Trophoblast cell (in vitro differentiated cells and primary cell): Measurements from ENCODE around the gene NBPF11.
"Not testable (repeated sequence)": the region's sequence is repeated elsewhere in the genome, so short reads cannot be mapped to it uniquely, and the experiment has no call there.

Source experiments
- DNase-seq, 2 donors: peaks; one replicate each; pipeline ENCODE4 v3.0.0-alpha.2; 2016
- H2AFZ ChIP-seq: 2 replicates; pipeline ENCODE4 v1.6.1; 2013; ENCODE audit warnings: low read length, moderate library complexity, mild to moderate bottlenecking; ENCODE audit not compliant: insufficient read depth, poor library complexity
- H2AK5ac ChIP-seq: 2 replicates; pipeline ENCODE4 v1.6.1; 2013; ENCODE audit warnings: mild to moderate bottlenecking, low read length
- H2BK120ac ChIP-seq: 2 replicates; pipeline ENCODE4 v1.6.1; 2013; ENCODE audit warnings: low read length, mild to moderate bottlenecking, moderate library complexity; ENCODE audit not compliant: insufficient read depth, poor library complexity
- H2BK12ac ChIP-seq: 2 replicates; pipeline ENCODE4 v1.6.1; 2013; ENCODE audit warnings: mild to moderate bottlenecking, low read length, moderate library complexity
- H2BK5ac ChIP-seq: 2 replicates; pipeline ENCODE4 v1.6.1; 2013; ENCODE audit warnings: low read length, low read depth, moderate library complexity, mild to moderate bottlenecking; ENCODE audit not compliant: poor library complexity
- H3K14ac ChIP-seq: 2 replicates; pipeline ENCODE4 v1.6.1; 2013; ENCODE audit warnings: mild to moderate bottlenecking, low read length
- H3K18ac ChIP-seq: 2 replicates; pipeline ENCODE4 v1.6.1; 2013; ENCODE audit warnings: mild to moderate bottlenecking, low read length
- H3K23ac ChIP-seq: 2 replicates; pipeline ENCODE4 v1.6.1; 2013; ENCODE audit warnings: low read length
- H3K27ac ChIP-seq: 2 replicates; pipeline ENCODE4 v1.5.1; 2013; ENCODE audit warnings: low read depth, mild to moderate bottlenecking, inconsistent platforms, low read length, moderate library complexity
- H3K27me3 ChIP-seq: 2 replicates; pipeline ENCODE4 v1.6.1; 2013; ENCODE audit warnings: inconsistent platforms, mild to moderate bottlenecking, low read length, moderate library complexity; ENCODE audit not compliant: insufficient read depth
- H3K36me3 ChIP-seq, 2 experiments: 1 replicate in 1 of 2; 2 replicates in 1 of 2; pipeline ENCODE4 v1.6.1; 2013; ENCODE audit warnings: low read length in 2 of 2, mild to moderate bottlenecking in 2 of 2, moderate library complexity in 1 of 2; ENCODE audit not compliant: insufficient read depth in 2 of 2, control insufficient read depth in 1 of 2
- H3K4ac ChIP-seq: 2 replicates; pipeline ENCODE4 v1.6.1; 2013; ENCODE audit warnings: low read depth, mild to moderate bottlenecking, low read length, moderate library complexity
- H3K4me1 ChIP-seq, 2 experiments: 1 replicate in 1 of 2; 2 replicates in 1 of 2; pipeline ENCODE4 v1.6.1; 2013; ENCODE audit warnings: low read length in 2 of 2, mild to moderate bottlenecking in 2 of 2, moderate library complexity in 1 of 2; ENCODE audit not compliant: insufficient read depth in 2 of 2, control insufficient read depth in 1 of 2
- H3K4me2 ChIP-seq: 2 replicates; pipeline ENCODE4 v1.6.1; 2013; ENCODE audit warnings: inconsistent platforms, mild to moderate bottlenecking, low read length, moderate library complexity
- H3K4me3 ChIP-seq: 2 replicates; pipeline ENCODE4 v1.5.1; 2013; ENCODE audit warnings: mild to moderate bottlenecking, low read depth, low read length, inconsistent platforms
- H3K79me1 ChIP-seq: one replicate; pipeline ENCODE4 v1.6.1; 2013; ENCODE audit warnings: low read length
- H3K79me2 ChIP-seq: 2 replicates; pipeline ENCODE4 v1.6.1; 2013; ENCODE audit warnings: low read length, mild to moderate bottlenecking; ENCODE audit not compliant: control insufficient read depth, insufficient read depth, poor library complexity
- H3K9ac ChIP-seq: 2 replicates; pipeline ENCODE4 v1.6.1; 2013; ENCODE audit warnings: mild to moderate bottlenecking, low read length
- H3K9me3 ChIP-seq: 2 replicates; pipeline ENCODE4 v1.6.1; 2013; ENCODE audit warnings: low read depth, mild to moderate bottlenecking, control low read depth, inconsistent platforms, low read length; ENCODE audit not compliant: insufficient read depth
- H4K12ac ChIP-seq: 2 replicates; pipeline ENCODE4 v1.6.1; 2013; ENCODE audit warnings: low read depth, mild to moderate bottlenecking, low read length, moderate library complexity
- H4K8ac ChIP-seq: 2 replicates; pipeline ENCODE4 v1.6.1; 2013; ENCODE audit warnings: low read depth, mild to moderate bottlenecking, low read length, moderate library complexity
- H4K91ac ChIP-seq: one replicate; pipeline ENCODE4 v1.6.1; 2013; ENCODE audit warnings: low read depth, mild to moderate bottlenecking, low read length, moderate library complexity
- WGBS: extraction: QIAGEN DNeasy Blood & Tissue Kit; methylation state at CpG from one replicate; pipeline ENCODE4 v1.1.7; 2013; ENCODE audit warnings: missing lambda C conversion rate; ENCODE audit not compliant: insufficient read length, insufficient coverage; ENCODE audit errors: extremely low coverage; 5-methylcytosine and 5-hydroxymethylcytosine counted together

The NBPF11 gene

GRCh38 chr1:148095732-148096131, 56.3 kb downstream of the NBPF11 start:
- WGBS, result no CpG with 5 or more reads among the region's 2 CpGs

GRCh38 chr1:148086196-148086595, 65.9 kb downstream of the NBPF11 start:
- H3K4me1 ChIP-seq, H4K12ac ChIP-seq, H3K79me1 ChIP-seq, H3K36me3 ChIP-seq, H3K4ac ChIP-seq, H3K14ac ChIP-seq, H2BK120ac ChIP-seq, H2AFZ ChIP-seq, H2BK12ac ChIP-seq, H2BK5ac ChIP-seq, H3K27me3 ChIP-seq, H4K91ac ChIP-seq, H3K23ac ChIP-seq, H3K79me2 ChIP-seq, H4K8ac ChIP-seq, H3K4me3 ChIP-seq, H3K27ac ChIP-seq, H3K9me3 ChIP-seq, H3K9ac ChIP-seq, H3K4me2 ChIP-seq, H3K18ac ChIP-seq, DNase-seq, H2AK5ac ChIP-seq: not testable (repeated sequence)
- no CpG with 5 or more reads among the region's 1 CpG for WGBS

More at GRCh38 chr1:148095732-148096131, 56.3 kb downstream of the NBPF11 start:
- not testable (repeated sequence) for H3K79me2 ChIP-seq, H3K18ac ChIP-seq, H3K4ac ChIP-seq, H3K9me3 ChIP-seq, H3K27ac ChIP-seq, H4K8ac ChIP-seq, H2AK5ac ChIP-seq, DNase-seq, H3K4me2 ChIP-seq, H3K4me1 ChIP-seq, H4K91ac ChIP-seq, H3K23ac ChIP-seq, H3K9ac ChIP-seq, H2AFZ ChIP-seq, H2BK5ac ChIP-seq, H4K12ac ChIP-seq, H3K14ac ChIP-seq, H3K79me1 ChIP-seq, H3K4me3 ChIP-seq, H3K27me3 ChIP-seq, H3K36me3 ChIP-seq, H2BK120ac ChIP-seq, H2BK12ac ChIP-seq

DNA sequence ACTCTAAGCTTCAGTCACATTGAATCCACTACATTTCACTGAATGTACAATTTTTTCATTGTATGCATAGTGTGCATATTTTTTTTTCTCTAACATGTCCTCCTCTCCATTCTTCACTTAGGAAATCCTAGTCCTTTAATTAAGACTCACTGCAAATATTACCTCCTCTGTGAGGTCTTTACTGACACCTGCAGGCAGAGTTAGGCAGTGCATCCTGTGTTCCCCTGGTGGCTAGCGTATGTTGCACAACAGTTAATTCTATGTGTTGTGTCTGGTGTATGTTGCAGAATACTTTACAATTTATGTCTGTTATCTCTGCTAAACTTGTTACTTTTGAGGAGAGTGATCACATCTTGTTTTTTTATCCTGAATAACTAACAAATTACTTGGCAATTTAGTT, 70.9 kb downstream of the NBPF11 start:
- not testable (repeated sequence) for H3K9me3 ChIP-seq, H2BK5ac ChIP-seq, H3K9ac ChIP-seq, DNase-seq, H2AFZ ChIP-seq, H2AK5ac ChIP-seq, H3K4me1 ChIP-seq, H4K8ac ChIP-seq, H4K91ac ChIP-seq, H3K4ac ChIP-seq, H3K14ac ChIP-seq, H3K4me2 ChIP-seq, H3K36me3 ChIP-seq, H3K79me1 ChIP-seq, H4K12ac ChIP-seq, H3K4me3 ChIP-seq, H3K18ac ChIP-seq, H3K79me2 ChIP-seq, H3K23ac ChIP-seq, H2BK120ac ChIP-seq, H3K27ac ChIP-seq, H3K27me3 ChIP-seq, H2BK12ac ChIP-seq
- WGBS, result no CpG with 5 or more reads among the region's 1 CpG

DNA sequence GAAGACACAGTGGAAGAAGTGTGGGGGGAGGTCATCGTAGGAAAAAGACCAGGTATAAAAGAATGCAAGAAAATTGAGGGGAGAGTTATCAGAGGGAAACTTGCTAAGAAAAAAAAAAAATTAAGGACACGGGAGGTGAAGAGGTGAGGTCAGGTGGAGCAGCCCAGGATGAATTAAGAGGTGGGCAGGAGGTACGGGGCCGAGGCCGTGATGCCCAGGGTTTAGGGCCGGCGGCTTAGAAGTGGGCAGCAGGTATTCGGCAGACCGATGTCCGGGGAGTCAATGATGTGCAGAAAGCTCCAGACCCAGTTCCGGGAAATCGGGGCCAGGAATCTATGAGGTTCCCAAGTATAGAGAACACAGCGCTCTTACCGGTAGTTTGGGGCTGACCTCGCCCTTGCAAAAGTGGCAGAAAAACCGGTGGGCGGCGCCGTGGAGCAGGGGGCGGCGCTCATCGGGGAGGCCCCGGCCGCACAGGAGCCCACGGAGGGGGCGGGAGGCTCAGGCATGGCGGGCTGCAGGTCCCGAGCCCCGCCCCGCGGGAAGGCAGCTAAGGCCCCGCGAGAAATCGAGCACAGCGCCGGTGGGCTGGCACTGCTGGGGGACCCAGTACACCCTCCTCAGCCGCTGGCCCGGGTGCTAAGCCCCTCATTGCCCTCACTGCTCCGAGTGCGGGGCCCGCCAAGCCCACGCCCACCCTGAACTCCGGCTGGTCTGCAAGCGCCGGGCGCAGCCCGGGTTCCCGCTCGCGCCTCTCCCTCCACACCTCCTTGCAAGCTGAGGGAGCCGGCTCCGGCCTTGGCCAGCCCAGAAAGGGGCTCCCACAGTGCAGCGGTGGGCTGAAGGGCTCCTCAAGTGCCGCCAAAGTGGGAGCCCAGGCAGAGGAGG, 73.2 kb downstream of the NBPF11 start:
- not testable (repeated sequence) for H4K91ac ChIP-seq, H3K27me3 ChIP-seq, H2AFZ ChIP-seq, H3K14ac ChIP-seq, H3K23ac ChIP-seq, H3K27ac ChIP-seq, H3K9ac ChIP-seq, H2BK5ac ChIP-seq, H3K18ac ChIP-seq, H3K79me1 ChIP-seq, H4K8ac ChIP-seq, H3K36me3 ChIP-seq, DNase-seq, H3K4me3 ChIP-seq, H3K4ac ChIP-seq, H2BK12ac ChIP-seq, H4K12ac ChIP-seq, H2AK5ac ChIP-seq, H3K4me2 ChIP-seq, H3K4me1 ChIP-seq, H3K9me3 ChIP-seq, H3K79me2 ChIP-seq, H2BK120ac ChIP-seq
- WGBS, result no CpG with 5 or more reads among the region's 54 CpGs
